Uterus (tissue), 4 donors: ENCODE data around the gene SETD1A. TPM values are rescaled to one million over a fixed set of nuclear protein-coding genes. Genes with fewer than 3 reads are reported as not detected.

Experiments
- DNase-seq, 2 donors: peaks; one replicate each; pipeline ENCODE4 v3.0.0-alpha.2; 2019 to 2020
- H3K27ac ChIP-seq, 2 donors: fragments of 200-600 bp; sonication (generic); 1 replicate in 1 of 2; 2 replicates in 1 of 2; pipeline ENCODE4 v1.5.1; 2016 to 2018
- H3K27me3 ChIP-seq, 2 donors: fragments of 200-600 bp; sonication (generic); one replicate each; pipeline ENCODE4 v1.5.1; 2018 to 2019; ENCODE audit warnings: control low read depth in 1 of 2
- H3K36me3 ChIP-seq, 2 donors: fragments of 200-600 bp; sonication (generic); one replicate each; pipeline ENCODE4 v1.5.1; 2019; ENCODE audit warnings: control low read depth in 1 of 2
- H3K4me1 ChIP-seq, 2 donors: fragments of 200-600 bp; sonication (generic); one replicate each; pipeline ENCODE4 v1.5.1; 2018 to 2019; ENCODE audit warnings: control low read depth in 1 of 2
- H3K4me3 ChIP-seq, 2 donors: fragments of 200-600 bp; sonication (generic); 1 replicate in 1 of 2; 2 replicates in 1 of 2; pipeline ENCODE4 v1.5.1; 2018 to 2019; ENCODE audit warnings: mild to moderate bottlenecking in 1 of 2
- H3K9me3 ChIP-seq, 2 donors: fragments of 200-600 bp; sonication (generic); one replicate each; pipeline ENCODE4 v1.5.1; 2019; ENCODE audit warnings: control low read depth in 1 of 2
- CTCF ChIP-seq, 4 experiments: fragments of 200-600 bp in 2 of 4; fragments of 450-650 bp in 2 of 4; sonication (generic) in 2 of 4; IDR thresholded peaks; one replicate each; pipeline ENCODE4 v1.5.1; 2016 to 2019; ENCODE audit warnings: antibody characterized with exemption in 4 of 4, mild to moderate bottlenecking in 2 of 4, moderate library complexity in 1 of 4
- POLR2A ChIP-seq, 2 donors: fragments of 450-650 bp; IDR thresholded peaks; one replicate each; pipeline ENCODE4 v1.6.1; 2016; ENCODE audit warnings: antibody characterized with exemption in 2 of 2, mild to moderate bottlenecking in 1 of 2, moderate library complexity in 1 of 2
- intact Hi-C: fragments of 100-400 bp; cut with DNase I; formaldehyde crosslinking; loops from one replicate; pipeline ENCODE4 v1.15.1; 2023; ENCODE audit warnings: low total_unique reads
- total RNA-seq, 4 donors: library from RNA; depleted of rRNA in 3 of 4; stranded (reverse); fragments of >200 nt in 3 of 4; gene quantifications; one replicate each; pipeline versions ENCODE4 v1.1.0 to v1.2.4, GENCODE V29; 2014 to 2023
- donor health status: DM: yes; HTN: yes; CAD: no.

Gene SETD1A
- total RNA-seq, 4 donors from 2014 or later, result 2.1 to 31.7 (median 3.5) TPM

- no peak overlapping the region for H3K27ac ChIP-seq
- peaks cover 5 to 26% of the 10 kb centered on the region in 2 donors for H3K4me1 ChIP-seq
- TF ChIP-seq CTCF (IDR thresholded peaks at IDR 0.05) (no peak), POLR2A (IDR thresholded peaks at IDR 0.05) (no peak)
- no peak overlapping the region for H3K4me3 ChIP-seq
- H3K27me3 ChIP-seq, result no peaks in the 10 kb centered on the region
- DNase-seq, result no peak
- H3K9me3 ChIP-seq, result no peaks in the 10 kb centered on the region
- intact Hi-C loops, result no loop called here
- H3K36me3 ChIP-seq, result no peaks in the 10 kb centered on the region
These were observed 2.6 kb upstream of the SETD1A start for GRCh38 chr16:30954993-30955392.

- Histone ChIP-seq H3K27me3 (no peaks in the 10 kb centered on the region), H3K27ac (peak overlapping the region; percentile 94 to 98), H3K4me1 (peaks cover 5 to 21% of the 10 kb centered on the region in 2 donors), H3K4me3 (peak overlapping the region; percentile 57 to 96), H3K36me3 (no peaks in the 10 kb centered on the region), H3K9me3 (no peaks in the 10 kb centered on the region)
- DNase-seq, result peak; percentile 87 to 88
- TF ChIP-seq CTCF (IDR thresholded peaks at IDR 0.05), result peak in 2 of 4 experiments; percentile 17 to 24
- TF ChIP-seq POLR2A (IDR thresholded peaks at IDR 0.05), result no peak
- intact Hi-C loops, result no loop called here
These were observed 726 bp upstream of the SETD1A start for GRCh38 chr16:30956601-30957455.

- intact Hi-C loops, result no loop called here
- Histone ChIP-seq H3K9me3 (no peaks in the 10 kb centered on the region), H3K4me3 (peak overlapping the region; percentile 57 to 96), H3K27me3 (no peaks in the 10 kb centered on the region), H3K27ac (peak overlapping the region; percentile 94 to 98), H3K4me1 (peaks cover 5 to 20% of the 10 kb centered on the region in 2 donors), H3K36me3 (no peaks in the 10 kb centered on the region)
- TF ChIP-seq POLR2A (IDR thresholded peaks at IDR 0.05) (no peak), CTCF (IDR thresholded peaks at IDR 0.05) (no peak)
- peak; percentile 49 to 65 for DNase-seq
These were observed 873 bp downstream of the SETD1A start for GRCh38 chr16:30958175-30959079.

- Histone ChIP-seq H3K36me3 (no peaks in the 10 kb centered on the region), H3K4me3 (no peak overlapping the region), H3K9me3 (no peaks in the 10 kb centered on the region), H3K27ac (no peak overlapping the region), H3K27me3 (no peaks in the 10 kb centered on the region), H3K4me1 (peaks cover 5 to 15% of the 10 kb centered on the region in 2 donors)
- intact Hi-C loops, result no loop called here
- TF ChIP-seq POLR2A (IDR thresholded peaks at IDR 0.05), result no peak
- no peak for TF ChIP-seq CTCF (IDR thresholded peaks at IDR 0.05)
- DNase-seq, result no peak
These were observed 3.8 kb downstream of the SETD1A start for GRCh38 chr16:30961384-30961783.
